ENCODE data around the gene CSMD2. TPM values are rescaled to one million over a fixed set of nuclear protein-coding genes. Genes with fewer than 3 reads are reported as not detected.

CSMD2 gene
- total RNA-seq, 6 experiments from 2014 or later: under 0.01 to 0.19 (median 0.09) TPM; not detected in 1

GRCh38 chr1:34002810-34003209, 162.2 kb downstream of the CSMD2 start:
- no peak for TF ChIP-seq POLR2A (IDR thresholded peaks at IDR 0.05)
- no peak for TF ChIP-seq CTCF (IDR thresholded peaks at IDR 0.05)
- WGBS (ENCODE audit: insufficient coverage, low coverage, low lambda C conversion rate, missing lambda C conversion rate): 53% methylated on average over 2 of the region's 2 CpGs
- no peaks in the 10 kb centered on the region for H3K27me3 ChIP-seq

GRCh38 chr1:33997127-33998036, 167.6 kb downstream of the CSMD2 start:
- H3K9me3 ChIP-seq: no peaks in the 10 kb centered on the region
- 68% methylated on average over 9 of the region's 13 CpGs for WGBS (ENCODE audit: insufficient coverage, low coverage, low lambda C conversion rate, missing lambda C conversion rate)
- no peaks in the 10 kb centered on the region for H3K4me1 ChIP-seq
- no peaks in the 10 kb centered on the region for H3K27me3 ChIP-seq
- H3K4me3 ChIP-seq: no peak overlapping the region
- TF ChIP-seq POLR2A (IDR thresholded peaks at IDR 0.05): no peak
- no peak for TF ChIP-seq CTCF (IDR thresholded peaks at IDR 0.05)
- H3K27ac ChIP-seq: no peak overlapping the region
- intact Hi-C loops (cut with DNase I): no loop called here
- DNase-seq (no peak), ATAC-seq (no peak)
- H3K36me3 ChIP-seq: no peaks in the 10 kb centered on the region

More at GRCh38 chr1:34002810-34003209, 162.2 kb downstream of the CSMD2 start:
- DNase-seq (no peak), ATAC-seq (no peak)
- no peak overlapping the region for H3K4me3 ChIP-seq
- H3K4me1 ChIP-seq: no peaks in the 10 kb centered on the region
- no peak overlapping the region for H3K27ac ChIP-seq
- H3K9me3 ChIP-seq: no peaks in the 10 kb centered on the region
- intact Hi-C loops (cut with DNase I): no loop called here
- H3K36me3 ChIP-seq: no peaks in the 10 kb centered on the region

DNA sequence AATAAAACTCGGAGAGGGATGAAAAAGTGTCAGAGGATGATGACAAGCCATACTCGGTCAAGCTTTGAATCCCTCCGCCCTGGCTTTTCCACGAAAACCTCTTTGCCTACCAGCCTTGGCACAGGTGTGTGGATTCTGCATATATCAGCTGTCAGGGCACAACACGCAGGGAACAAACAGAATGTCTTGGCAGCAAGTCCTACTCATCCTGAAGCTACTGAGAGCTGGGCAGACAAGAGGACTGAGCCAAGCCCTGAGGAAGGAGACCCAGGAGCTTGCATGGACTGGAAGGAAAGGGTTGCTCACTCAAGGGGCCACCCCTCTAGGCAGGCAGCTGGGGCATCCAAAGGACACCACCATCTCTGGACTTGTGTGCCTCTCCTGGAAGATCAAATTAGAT, 168.7 kb downstream of the CSMD2 start:
- ATAC-seq (no peak), DNase-seq (no peak)
- no peaks in the 10 kb centered on the region for H3K9me3 ChIP-seq
- TF ChIP-seq POLR2A (IDR thresholded peaks at IDR 0.05): no peak
- no peak for TF ChIP-seq CTCF (IDR thresholded peaks at IDR 0.05)
- H3K27me3 ChIP-seq: no peaks in the 10 kb centered on the region
- 91% methylated on average over 5 of the region's 5 CpGs for WGBS (ENCODE audit: insufficient coverage, low coverage, low lambda C conversion rate, missing lambda C conversion rate)
- no peak overlapping the region for H3K27ac ChIP-seq
- no peak overlapping the region for H3K4me3 ChIP-seq
- intact Hi-C loops (cut with DNase I): no loop called here
- no peaks in the 10 kb centered on the region for H3K36me3 ChIP-seq
- H3K4me1 ChIP-seq: no peaks in the 10 kb centered on the region

- TF ChIP-seq POLR2A (IDR thresholded peaks at IDR 0.05): no peak
- TF ChIP-seq CTCF (IDR thresholded peaks at IDR 0.05): no peak
- Histone ChIP-seq H3K9me3 (no peaks in the 10 kb centered on the region), H3K27me3 (no peaks in the 10 kb centered on the region), H3K4me3 (no peak overlapping the region), H3K27ac (no peak overlapping the region), H3K4me1 (no peaks in the 10 kb centered on the region), H3K36me3 (no peaks in the 10 kb centered on the region)
- 75% methylated on average over 4 of the region's 4 CpGs for WGBS (ENCODE audit: insufficient coverage, low coverage, low lambda C conversion rate, missing lambda C conversion rate)
- ATAC-seq: no peak
- DNase-seq: no peak
- intact Hi-C loops (cut with DNase I): no loop called here
Measured at GRCh38 chr1:33993301-33993700, 171.7 kb downstream of the CSMD2 start.
